Upper lobe of left lung (tissue), 4 donors: Measurements from ENCODE around the gene ESRP2.

Experiments
- CTCF ChIP-seq, 6 experiments: fragments of 450-650 bp in 4 of 6; fragments of 200-600 bp in 2 of 6; sonication (generic) in 2 of 6; IDR thresholded peaks; one replicate each; pipeline ENCODE4 v1.5.1; 2016 to 2019; ENCODE audit warnings: antibody characterized with exemption in 6 of 6
- POLR2A ChIP-seq, 4 donors: fragments of 450-650 bp; IDR thresholded peaks; one replicate each; pipeline ENCODE4 v1.5.1; 2016 to 2017; ENCODE audit warnings: antibody characterized with exemption in 4 of 4, mild to moderate bottlenecking in 2 of 4
- POLR2AphosphoS5 ChIP-seq, 2 donors: sonication (generic); formaldehyde crosslinking; IDR thresholded peaks; one replicate each; pipeline ENCODE4 v1.5.1; 2017; ENCODE audit warnings: antibody characterized with exemption in 2 of 2

GRCh38 chr16:68247400-68247799 is 11.5 kb upstream of the ESRP2 start:
- TF ChIP-seq CTCF (IDR thresholded peaks at IDR 0.05) (no peak), POLR2AphosphoS5 (IDR thresholded peaks at IDR 0.05) (peak in 1 of 2 donors; percentile 28), POLR2A (IDR thresholded peaks at IDR 0.05) (peak in 1 of 4 donors; percentile 31)
